ENCODE data around the gene CADM1. TPM values are rescaled to one million over a fixed set of nuclear protein-coding genes. Genes with fewer than 3 reads are reported as not detected.
A peak's percentile ranks its signal among the peaks of the same experiment; 100 is the strongest.

Gene CADM1
- total RNA-seq, 6 experiments from 2014 or later: 21.1 to 56.7 (median 30.6) TPM

GRCh38 chr11:115330684-115331482 lies 173.3 kb downstream of the CADM1 start:
- intact Hi-C loops (cut with DNase I): loop anchor here in 1 of 2 donors (10.0 kb wide), 1 partner anchor 174 kb away; the partner anchor contains the start of gene CADM1
- no peak for TF ChIP-seq POLR2A (IDR thresholded peaks at IDR 0.05)
- TF ChIP-seq CTCF (IDR thresholded peaks at IDR 0.05): no peak
- H3K4me1 ChIP-seq: no peaks in the 10 kb centered on the region
- no peaks in the 10 kb centered on the region for H3K27me3 ChIP-seq
- WGBS (ENCODE audit: insufficient coverage, low coverage, low lambda C conversion rate, missing lambda C conversion rate): 92% methylated on average over 3 of the region's 3 CpGs
- ATAC-seq (no peak), DNase-seq (no peak)
- no peak overlapping the region for H3K27ac ChIP-seq
- no peaks in the 10 kb centered on the region for H3K36me3 ChIP-seq
- H3K9me3 ChIP-seq: no peaks in the 10 kb centered on the region
- H3K4me3 ChIP-seq: no peak overlapping the region

- Histone ChIP-seq H3K36me3 (no peaks in the 10 kb centered on the region), H3K4me3 (no peak overlapping the region), H3K27ac (no peak overlapping the region), H3K4me1 (peaks cover 0 to 3% (median 0%) of the 10 kb centered on the region in 4 donors), H3K27me3 (no peaks in the 10 kb centered on the region), H3K9me3 (no peaks in the 10 kb centered on the region)
- WGBS (ENCODE audit: insufficient coverage, low coverage, low lambda C conversion rate, missing lambda C conversion rate): 95% methylated on average over 2 of the region's 2 CpGs
- no peak for DNase-seq
- no peak for TF ChIP-seq POLR2A (IDR thresholded peaks at IDR 0.05)
- TF ChIP-seq CTCF (IDR thresholded peaks at IDR 0.05): no peak
- ATAC-seq: no peak
- intact Hi-C loops (cut with DNase I): no loop called here
Measured at GRCh38 chr11:115326526-115326925, 177.7 kb downstream of the CADM1 start.

- no peaks in the 10 kb centered on the region for H3K9me3 ChIP-seq
- no peak overlapping the region for H3K27ac ChIP-seq
- H3K27me3 ChIP-seq: no peaks in the 10 kb centered on the region
- ATAC-seq: peak in 1 of 4 donors; percentile 13
- H3K36me3 ChIP-seq: no peaks in the 10 kb centered on the region
- intact Hi-C loops (cut with DNase I): no loop called here
- no peak for DNase-seq
- no peak overlapping the region for H3K4me3 ChIP-seq
- no peak for TF ChIP-seq POLR2A (IDR thresholded peaks at IDR 0.05)
- H3K4me1 ChIP-seq: peaks cover 0 to 3% (median 0%) of the 10 kb centered on the region in 4 donors
- 67% methylated on average over 1 of the region's 1 CpG for WGBS (ENCODE audit: insufficient coverage, low coverage, low lambda C conversion rate, missing lambda C conversion rate)
Measured at GRCh38 chr11:115325523-115325922, 178.7 kb downstream of the CADM1 start.

GRCh38 chr11:115324581-115325432 lies 179.4 kb downstream of the CADM1 start:
- Histone ChIP-seq H3K4me3 (no peak overlapping the region), H3K9me3 (no peaks in the 10 kb centered on the region), H3K36me3 (no peaks in the 10 kb centered on the region), H3K27ac (no peak overlapping the region), H3K4me1 (peaks cover 0 to 3% (median 0%) of the 10 kb centered on the region in 4 donors), H3K27me3 (no peaks in the 10 kb centered on the region)
- TF ChIP-seq CTCF (IDR thresholded peaks at IDR 0.05) (peak; percentile 81 to 84 (median 82)), POLR2A (IDR thresholded peaks at IDR 0.05) (no peak)
- 44% methylated on average over 12 of the region's 12 CpGs for WGBS (ENCODE audit: insufficient coverage, low coverage, low lambda C conversion rate, missing lambda C conversion rate)
- DNase-seq (no peak), ATAC-seq (peak; percentile 90 to 96 (median 92))
- intact Hi-C loops (cut with DNase I): no loop called here

Data from right lobe of liver (tissue), 6 donors.